Mononuclear cell (primary cell): ENCODE data around the gene PCDH11Y. TPM values are rescaled to one million over a fixed set of nuclear protein-coding genes. Genes with fewer than 3 reads are reported as not detected.
"Not testable (repeated sequence)": the region's sequence is repeated elsewhere in the genome, so short reads cannot be mapped to it uniquely, and the experiment has no call there.

Source experiments
- H3K27me3 ChIP-seq: 2 replicates; pipeline ENCODE4 v1.6.0; 2011; ENCODE audit warnings: low read length, control low read depth; ENCODE audit not compliant: insufficient read depth
- H3K4me1 ChIP-seq: 2 replicates; pipeline ENCODE4 v1.5.1; 2011; ENCODE audit warnings: mild to moderate bottlenecking, low read length, control low read depth; ENCODE audit not compliant: insufficient read depth
- H3K4me3 ChIP-seq: 2 replicates; pipeline ENCODE4 v1.5.1; 2011; ENCODE audit warnings: mild to moderate bottlenecking, low read length, moderate library complexity
- H3K9me3 ChIP-seq: 2 replicates; pipeline ENCODE4 v1.5.1; 2011; ENCODE audit warnings: low read depth, mild to moderate bottlenecking, control low read depth, low read length
- total RNA-seq: library from RNA; depleted of rRNA; stranded (reverse); fragments of >200 nt; gene quantifications from one replicate; pipeline ENCODE4 v1.2.3, GENCODE V29; 2012

PCDH11Y gene, protein sequence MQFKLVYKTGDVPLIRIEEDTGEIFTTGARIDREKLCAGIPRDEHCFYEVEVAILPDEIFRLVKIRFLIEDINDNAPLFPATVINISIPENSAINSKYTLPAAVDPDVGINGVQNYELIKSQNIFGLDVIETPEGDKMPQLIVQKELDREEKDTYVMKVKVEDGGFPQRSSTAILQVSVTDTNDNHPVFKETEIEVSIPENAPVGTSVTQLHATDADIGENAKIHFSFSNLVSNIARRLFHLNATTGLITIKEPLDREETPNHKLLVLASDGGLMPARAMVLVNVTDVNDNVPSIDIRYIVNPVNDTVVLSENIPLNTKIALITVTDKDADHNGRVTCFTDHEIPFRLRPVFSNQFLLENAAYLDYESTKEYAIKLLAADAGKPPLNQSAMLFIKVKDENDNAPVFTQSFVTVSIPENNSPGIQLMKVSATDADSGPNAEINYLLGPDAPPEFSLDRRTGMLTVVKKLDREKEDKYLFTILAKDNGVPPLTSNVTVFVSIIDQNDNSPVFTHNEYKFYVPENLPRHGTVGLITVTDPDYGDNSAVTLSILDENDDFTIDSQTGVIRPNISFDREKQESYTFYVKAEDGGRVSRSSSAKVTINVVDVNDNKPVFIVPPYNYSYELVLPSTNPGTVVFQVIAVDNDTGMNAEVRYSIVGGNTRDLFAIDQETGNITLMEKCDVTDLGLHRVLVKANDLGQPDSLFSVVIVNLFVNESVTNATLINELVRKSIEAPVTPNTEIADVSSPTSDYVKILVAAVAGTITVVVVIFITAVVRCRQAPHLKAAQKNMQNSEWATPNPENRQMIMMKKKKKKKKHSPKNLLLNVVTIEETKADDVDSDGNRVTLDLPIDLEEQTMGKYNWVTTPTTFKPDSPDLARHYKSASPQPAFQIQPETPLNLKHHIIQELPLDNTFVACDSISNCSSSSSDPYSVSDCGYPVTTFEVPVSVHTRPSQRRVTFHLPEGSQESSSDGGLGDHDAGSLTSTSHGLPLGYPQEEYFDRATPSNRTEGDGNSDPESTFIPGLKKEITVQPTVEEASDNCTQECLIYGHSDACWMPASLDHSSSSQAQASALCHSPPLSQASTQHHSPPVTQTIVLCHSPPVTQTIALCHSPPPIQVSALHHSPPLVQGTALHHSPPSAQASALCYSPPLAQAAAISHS (N-terminal part only)
- under 0.01 TPM for total RNA-seq

DNA sequence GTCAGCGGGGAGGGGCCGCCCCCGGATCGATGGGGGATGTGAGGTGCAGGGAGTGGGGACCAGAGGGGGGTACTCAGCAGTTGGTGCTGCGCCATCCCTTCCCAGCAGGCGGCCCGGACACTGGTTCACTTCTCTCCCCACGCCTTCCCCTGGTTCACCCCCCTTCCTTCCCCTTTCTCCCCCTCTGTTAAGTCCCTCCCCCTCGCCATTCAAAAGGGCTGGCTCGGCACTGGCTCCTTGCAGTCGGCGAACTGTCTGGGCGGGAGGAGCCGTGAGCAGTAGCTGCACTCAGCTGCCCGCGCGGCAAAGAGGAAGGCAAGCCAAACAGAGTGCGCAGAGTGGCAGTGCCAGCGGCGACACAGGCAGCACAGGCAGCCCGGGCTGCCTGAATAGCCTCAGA is at the start of gene PCDH11Y:
Gene PCDH11Y, plus strand, starts transcription at position 240 of the 400 bp plus-strand sequence. CDS start 56,804 bp downstream, outside the sequence.
- not testable (repeated sequence) for H3K9me3 ChIP-seq, H3K4me3 ChIP-seq, H3K4me1 ChIP-seq, H3K27me3 ChIP-seq

GRCh38 chrY:4967894-4968293 is 32.2 kb upstream of the PCDH11Y start:
- not testable (repeated sequence) for H3K4me3 ChIP-seq, H3K9me3 ChIP-seq, H3K4me1 ChIP-seq, H3K27me3 ChIP-seq

DNA sequence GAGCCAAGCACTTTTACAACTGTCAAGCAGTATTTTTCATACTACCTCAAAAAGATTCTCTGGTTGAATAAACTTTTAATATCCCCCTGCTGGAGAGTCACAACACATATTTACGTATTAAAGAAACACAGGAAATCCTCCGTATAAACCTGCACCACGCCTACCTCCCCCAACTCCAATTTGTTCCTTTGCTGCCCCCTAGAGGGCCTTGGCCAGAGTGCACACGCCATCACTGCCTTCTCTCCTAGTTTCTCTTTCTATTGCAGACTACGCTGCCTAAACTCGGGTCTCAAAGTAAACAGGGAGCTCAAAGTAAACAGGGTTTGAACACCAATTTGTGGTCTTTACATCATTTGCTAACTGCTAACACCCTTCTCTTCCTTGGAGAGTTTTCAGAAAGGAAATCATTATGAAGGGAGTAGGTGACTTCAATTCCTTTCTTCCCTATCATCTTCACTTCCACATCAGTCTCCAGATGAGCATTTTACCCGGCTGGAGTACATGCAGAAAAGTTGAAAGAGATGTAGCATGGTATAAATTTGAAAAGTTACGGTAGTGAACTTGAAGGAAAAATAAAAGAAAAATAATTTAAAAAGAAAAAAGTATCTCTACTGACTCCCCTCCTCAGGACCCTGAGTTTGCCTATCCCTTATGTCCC is 8.2 kb upstream of the PCDH11Y start:
- not testable (repeated sequence) for H3K4me1 ChIP-seq, H3K4me3 ChIP-seq, H3K9me3 ChIP-seq, H3K27me3 ChIP-seq

- not testable (repeated sequence) for H3K4me1 ChIP-seq, H3K9me3 ChIP-seq, H3K27me3 ChIP-seq, H3K4me3 ChIP-seq
Measured at GRCh38 chrY:4994892-4995291, 5.2 kb upstream of the PCDH11Y start.

DNA sequence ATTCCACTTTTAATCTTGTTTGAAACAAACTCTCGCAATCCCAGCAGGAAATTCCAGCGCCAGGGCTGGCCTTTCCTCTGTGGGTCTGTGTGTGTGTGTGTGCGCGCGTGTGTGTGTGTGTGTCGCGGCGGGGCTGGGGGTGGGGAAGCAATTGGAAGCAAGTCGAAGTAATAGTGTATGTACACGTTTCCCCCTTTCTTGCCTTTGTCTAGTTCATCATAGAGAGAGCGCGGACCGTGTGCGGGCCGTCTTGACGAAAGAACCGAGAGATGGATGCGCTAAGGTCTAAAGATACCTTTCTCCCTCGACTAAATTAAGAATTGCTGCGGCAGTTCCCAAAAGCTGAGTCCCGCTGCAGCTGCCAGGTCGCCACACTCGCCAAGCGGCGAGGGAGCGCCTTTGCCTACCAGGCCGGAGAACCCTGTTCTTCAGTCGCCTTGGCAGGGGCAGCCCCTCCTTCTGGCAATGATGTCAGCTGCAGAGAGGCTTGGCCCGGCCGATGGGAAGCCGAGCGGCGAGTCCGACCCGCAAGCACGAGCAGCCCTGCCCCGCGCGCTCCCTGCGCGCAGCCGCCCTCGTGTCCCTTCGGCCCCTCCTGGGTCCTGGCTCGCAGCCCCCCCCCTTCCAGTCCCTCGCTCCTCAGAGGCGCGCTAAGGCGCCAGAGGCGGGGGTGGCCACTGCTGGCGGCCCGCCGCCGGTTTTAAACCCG is 2.5 kb downstream of the PCDH11Y start:
- H3K4me1 ChIP-seq, H3K4me3 ChIP-seq, H3K27me3 ChIP-seq, H3K9me3 ChIP-seq: not testable (repeated sequence)

GRCh38 chrY:5038972-5039523 is 39.0 kb downstream of the PCDH11Y start:
- H3K9me3 ChIP-seq, H3K27me3 ChIP-seq, H3K4me1 ChIP-seq, H3K4me3 ChIP-seq: not testable (repeated sequence)

DNA sequence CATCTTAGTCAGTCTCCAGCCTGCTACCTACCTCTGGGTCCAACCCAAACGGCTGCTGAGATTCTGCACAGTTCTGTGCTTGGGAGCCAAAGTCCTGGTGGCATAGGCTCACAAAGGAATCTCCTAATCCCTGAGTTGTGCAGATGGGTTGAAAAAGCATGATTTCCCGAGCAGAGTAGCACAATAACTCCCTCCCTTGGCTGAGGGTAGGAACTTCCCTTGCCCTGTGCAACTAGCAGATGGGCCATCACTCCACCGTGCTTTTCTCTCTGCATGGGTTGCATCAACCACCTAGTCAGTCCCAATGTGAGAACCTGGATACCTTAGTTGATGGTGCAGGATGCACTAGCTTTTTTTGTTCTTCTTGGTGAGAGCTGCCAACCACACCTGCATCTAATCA is 82.9 kb downstream of the PCDH11Y start:
- not testable (repeated sequence) for H3K27me3 ChIP-seq, H3K4me3 ChIP-seq, H3K9me3 ChIP-seq, H3K4me1 ChIP-seq

GRCh38 chrY:5182998-5183397 is 182.9 kb downstream of the PCDH11Y start:
- H3K9me3 ChIP-seq, H3K4me3 ChIP-seq, H3K4me1 ChIP-seq, H3K27me3 ChIP-seq: not testable (repeated sequence)

DNA sequence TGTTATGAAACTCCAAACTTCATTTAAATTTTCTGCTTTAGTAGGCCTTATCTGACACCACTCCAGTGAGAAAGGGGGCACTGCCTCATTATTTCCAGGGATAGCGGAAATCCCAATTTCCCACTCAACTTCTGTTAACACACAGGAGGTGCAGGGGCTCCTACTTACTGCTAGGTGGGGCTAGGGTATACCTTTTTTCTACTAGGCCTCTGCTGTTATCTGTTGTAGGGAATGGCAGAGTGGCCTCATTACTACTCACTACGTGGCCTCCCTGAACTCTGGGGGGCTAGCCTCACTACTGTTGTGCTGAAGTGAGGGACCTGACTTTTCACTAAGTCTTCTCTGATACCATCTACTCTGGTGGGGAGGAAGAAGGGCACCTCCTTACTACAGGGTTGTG is 215.0 kb downstream of the PCDH11Y start:
- H3K4me3 ChIP-seq, H3K4me1 ChIP-seq: not testable (repeated sequence)

GRCh38 chrY:5324931-5325330 is 324.8 kb downstream of the PCDH11Y start:
- H3K9me3 ChIP-seq, H3K27me3 ChIP-seq, H3K4me3 ChIP-seq, H3K4me1 ChIP-seq: not testable (repeated sequence)

More for the DNA sequence above, 215.0 kb downstream of the PCDH11Y start:
- H3K9me3 ChIP-seq, H3K27me3 ChIP-seq: not testable (repeated sequence)

DNA sequence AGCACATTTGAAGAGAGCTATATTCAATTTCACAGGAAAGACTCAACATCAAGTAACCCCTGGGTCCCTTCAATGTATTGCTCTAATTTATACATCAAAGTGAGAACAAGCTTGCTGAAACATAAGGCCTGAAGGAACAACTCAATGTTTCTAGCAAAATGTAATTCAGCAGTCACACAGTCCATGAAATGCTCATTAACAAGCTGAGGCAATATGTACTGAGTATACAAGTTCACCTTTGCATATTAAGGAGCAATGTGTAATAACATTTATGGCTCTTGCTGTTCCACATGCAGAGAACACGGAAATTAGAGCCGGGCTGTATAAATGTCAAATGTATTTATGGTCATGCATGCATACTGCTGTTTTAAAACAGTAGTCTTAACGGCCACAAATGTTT is 342.1 kb downstream of the PCDH11Y start:
- not testable (repeated sequence) for H3K4me3 ChIP-seq, H3K9me3 ChIP-seq, H3K27me3 ChIP-seq, H3K4me1 ChIP-seq

GRCh38 chrY:5543705-5544104 is 543.6 kb downstream of the PCDH11Y start:
- H3K4me1 ChIP-seq, H3K27me3 ChIP-seq, H3K9me3 ChIP-seq, H3K4me3 ChIP-seq: not testable (repeated sequence)

GRCh38 chrY:5638589-5638988 is 638.5 kb downstream of the PCDH11Y start:
- not testable (repeated sequence) for H3K4me3 ChIP-seq

DNA sequence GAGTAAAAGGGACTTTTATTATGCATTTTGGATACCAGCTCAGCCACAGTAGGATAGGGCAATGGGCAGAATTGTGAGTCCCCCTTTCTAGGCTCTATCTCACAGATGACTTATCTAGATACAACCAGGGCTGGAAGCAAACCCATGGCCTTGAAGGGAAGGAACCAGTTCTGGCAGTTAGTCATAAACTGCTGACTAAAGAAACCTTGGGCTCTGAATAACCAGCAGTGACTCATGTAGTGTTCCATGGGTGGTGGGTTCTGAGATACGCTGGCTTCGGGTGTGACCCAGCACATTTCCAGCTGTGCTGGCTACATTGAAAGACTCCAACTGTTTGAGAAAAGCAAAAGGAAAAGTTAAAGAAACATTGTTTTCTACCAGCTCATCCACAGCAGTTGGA is 679.2 kb downstream of the PCDH11Y start:
- not testable (repeated sequence) for H3K4me1 ChIP-seq, H3K4me3 ChIP-seq, H3K9me3 ChIP-seq, H3K27me3 ChIP-seq

More at GRCh38 chrY:5638589-5638988, 638.5 kb downstream of the PCDH11Y start:
- not testable (repeated sequence) for H3K9me3 ChIP-seq, H3K4me1 ChIP-seq, H3K27me3 ChIP-seq
